DND-41 (cell line): Measurements from ENCODE around the gene RRP12.

Experiments
- EZH2 ChIP-seq: IDR thresholded peaks from 3 replicates; pipeline ENCODE4 v1.6.1; 2012; ENCODE audit warnings: borderline replicate concordance, low read depth, mild to moderate bottlenecking, moderate library complexity, low read length, inconsistent platforms; ENCODE audit not compliant: severe bottlenecking
- TF ChIP-seq, protein P1 (sequence below): IDR thresholded peaks from 2 replicates; pipeline ENCODE4 v1.5.1; 2012; ENCODE audit warnings: borderline replicate concordance, low read length, moderate library complexity, mild to moderate bottlenecking; ENCODE audit not compliant: poor library complexity, severe bottlenecking; ENCODE audit errors: extremely low read depth

DNA sequence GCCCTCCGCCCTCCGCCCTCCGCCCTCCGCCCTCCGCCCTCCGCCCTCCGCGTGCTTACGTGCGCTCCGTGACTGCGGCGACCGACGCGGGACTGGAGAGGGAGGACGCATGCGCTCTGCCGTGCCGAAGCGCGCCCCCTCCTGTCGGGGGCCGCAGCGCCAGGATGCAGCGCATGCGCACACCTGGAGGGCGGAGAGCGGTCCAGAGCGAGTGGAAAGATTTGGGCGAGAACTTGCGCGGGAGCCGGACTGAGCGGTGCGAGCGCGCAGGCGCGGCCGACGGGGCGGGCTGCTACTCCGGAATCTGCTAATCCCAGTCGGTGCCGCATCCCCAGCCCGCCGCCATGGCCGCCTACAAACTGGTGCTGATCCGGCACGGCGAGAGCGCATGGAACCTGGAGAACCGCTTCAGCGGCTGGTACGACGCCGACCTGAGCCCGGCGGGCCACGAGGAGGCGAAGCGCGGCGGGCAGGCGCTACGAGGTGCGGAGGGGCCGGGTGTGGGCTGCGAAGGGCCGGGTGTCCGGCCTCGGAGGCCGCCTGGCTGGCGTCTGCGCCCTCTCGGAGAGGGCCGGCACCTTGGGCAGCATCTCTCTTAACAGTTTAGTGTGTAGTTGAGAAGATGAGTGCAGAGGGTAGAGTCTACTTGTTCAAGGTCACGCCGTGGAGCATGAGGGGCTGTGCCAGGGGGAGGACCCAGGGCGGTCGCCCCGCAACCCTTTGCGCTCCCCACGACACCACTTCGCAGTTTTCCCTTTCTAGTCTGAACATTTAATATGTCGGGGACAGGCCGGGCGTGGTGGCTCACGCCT, 25.0 kb upstream of the RRP12 start, which contains the start of gene PGAM1:
- TF ChIP-seq, protein P1, sequence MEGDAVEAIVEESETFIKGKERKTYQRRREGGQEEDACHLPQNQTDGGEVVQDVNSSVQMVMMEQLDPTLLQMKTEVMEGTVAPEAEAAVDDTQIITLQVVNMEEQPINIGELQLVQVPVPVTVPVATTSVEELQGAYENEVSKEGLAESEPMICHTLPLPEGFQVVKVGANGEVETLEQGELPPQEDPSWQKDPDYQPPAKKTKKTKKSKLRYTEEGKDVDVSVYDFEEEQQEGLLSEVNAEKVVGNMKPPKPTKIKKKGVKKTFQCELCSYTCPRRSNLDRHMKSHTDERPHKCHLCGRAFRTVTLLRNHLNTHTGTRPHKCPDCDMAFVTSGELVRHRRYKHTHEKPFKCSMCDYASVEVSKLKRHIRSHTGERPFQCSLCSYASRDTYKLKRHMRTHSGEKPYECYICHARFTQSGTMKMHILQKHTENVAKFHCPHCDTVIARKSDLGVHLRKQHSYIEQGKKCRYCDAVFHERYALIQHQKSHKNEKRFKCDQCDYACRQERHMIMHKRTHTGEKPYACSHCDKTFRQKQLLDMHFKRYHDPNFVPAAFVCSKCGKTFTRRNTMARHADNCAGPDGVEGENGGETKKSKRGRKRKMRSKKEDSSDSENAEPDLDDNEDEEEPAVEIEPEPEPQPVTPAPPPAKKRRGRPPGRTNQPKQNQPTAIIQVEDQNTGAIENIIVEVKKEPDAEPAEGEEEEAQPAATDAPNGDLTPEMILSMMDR, result peak; percentile 90
- TF ChIP-seq EZH2, result no peak
